Measurements from ENCODE around the gene CACNA1C. TPM values are rescaled to one million over a fixed set of nuclear protein-coding genes. Genes with fewer than 3 reads are reported as not detected.

CACNA1C gene
- total RNA-seq, 1 experiment from 2014 or later: 0.35 TPM

DNA sequence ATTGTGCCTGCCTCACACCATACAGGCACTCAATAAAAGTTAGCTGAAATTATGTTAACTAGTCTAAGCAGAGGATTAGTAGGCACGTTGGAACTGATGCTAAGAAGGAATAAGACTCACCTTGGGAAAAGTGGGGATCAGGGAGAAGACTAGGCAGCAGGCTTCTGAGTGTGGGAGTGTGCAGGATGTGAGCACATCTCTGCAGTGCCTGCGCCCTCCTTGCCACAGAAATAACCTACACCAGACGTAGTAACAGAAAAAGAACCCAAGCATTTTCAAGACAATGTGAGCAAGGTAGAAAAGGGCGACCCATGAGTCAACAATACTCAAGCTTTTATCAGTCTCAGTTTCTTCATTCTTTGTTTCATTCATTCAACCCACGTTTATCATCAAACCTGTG is 113.9 kb downstream of the CACNA1C start:
- Histone ChIP-seq H3K36me3 (replicated peaks; ENCODE audit: control insufficient read depth, insufficient read depth, low read length) (no peaks in the 10 kb centered on the region), H3K4me3 (ENCODE audit: insufficient read depth, low read depth, low read length) (no peak overlapping the region), H3K27me3 (ENCODE audit: control insufficient read depth, insufficient read depth, low read length) (no peaks in the 10 kb centered on the region)
- DNase-seq: no peak

DNA sequence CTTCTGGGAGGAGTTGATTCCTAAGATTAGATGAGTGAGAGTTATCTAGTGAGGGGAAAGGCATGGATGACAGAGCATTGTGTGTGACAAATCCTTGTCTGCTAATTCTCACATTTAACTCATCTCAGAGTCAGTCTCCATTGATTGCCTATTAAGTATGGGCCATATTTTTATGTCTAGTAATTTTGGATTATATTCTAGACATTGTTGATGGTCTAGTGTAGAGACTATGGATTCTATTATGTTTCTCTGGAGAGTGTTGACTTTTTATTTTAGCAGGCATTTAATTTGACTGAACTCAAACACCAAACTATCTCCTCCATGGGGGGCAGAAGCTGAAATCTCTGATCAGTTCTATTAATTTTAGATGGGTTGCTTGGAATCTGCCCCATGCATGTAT is 114.4 kb downstream of the CACNA1C start:
- no peaks in the 10 kb centered on the region for H3K36me3 ChIP-seq (replicated peaks; ENCODE audit: control insufficient read depth, insufficient read depth, low read length)
- H3K27me3 ChIP-seq (ENCODE audit: control insufficient read depth, insufficient read depth, low read length): no peaks in the 10 kb centered on the region
- no peak overlapping the region for H3K4me3 ChIP-seq (ENCODE audit: insufficient read depth, low read depth, low read length)
- no peak for DNase-seq

DNA sequence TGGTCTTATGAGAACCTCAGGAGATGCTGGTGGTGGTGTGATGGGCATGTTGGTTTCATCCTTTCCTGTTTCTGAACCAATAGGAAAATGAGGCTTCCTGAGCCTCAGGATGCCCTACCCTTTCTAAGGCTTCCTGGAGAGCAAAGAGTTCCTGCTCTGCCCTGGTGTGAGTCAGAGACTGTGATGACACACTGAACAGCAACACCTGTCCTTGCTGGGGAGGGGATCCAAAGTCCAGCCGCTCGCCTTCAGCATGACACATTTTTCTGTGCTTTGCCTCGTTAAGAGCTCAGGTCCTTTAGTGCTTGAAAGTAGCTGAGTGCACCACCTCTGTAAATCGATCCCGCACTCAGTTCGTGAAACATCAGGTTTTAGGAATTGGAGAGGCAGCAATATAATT is 116.0 kb downstream of the CACNA1C start:
- no peaks in the 10 kb centered on the region for H3K27me3 ChIP-seq (ENCODE audit: control insufficient read depth, insufficient read depth, low read length)
- H3K4me3 ChIP-seq (ENCODE audit: insufficient read depth, low read depth, low read length): no peak overlapping the region
- no peak for DNase-seq
- no peaks in the 10 kb centered on the region for H3K36me3 ChIP-seq (replicated peaks; ENCODE audit: control insufficient read depth, insufficient read depth, low read length)

DNA sequence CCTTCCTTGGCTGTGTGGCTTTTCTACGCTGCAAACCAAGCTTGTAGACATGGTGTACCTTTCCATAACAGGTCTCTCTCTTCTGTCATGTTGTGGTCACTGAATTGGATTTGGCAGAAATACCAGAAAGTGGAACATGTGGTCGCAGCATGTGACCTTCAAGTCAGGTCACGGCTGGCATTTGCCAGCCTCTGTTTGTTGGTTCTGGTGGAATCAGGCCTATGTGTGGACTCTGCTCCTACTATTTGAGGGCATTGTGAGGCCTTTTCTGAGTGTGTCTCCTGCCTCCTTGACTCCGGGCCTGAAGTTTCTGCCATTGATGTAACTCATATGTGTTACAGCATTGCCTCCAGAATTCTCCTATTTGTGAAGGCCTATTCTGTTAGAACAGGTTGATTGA is 116.7 kb downstream of the CACNA1C start:
- H3K36me3 ChIP-seq (replicated peaks; ENCODE audit: control insufficient read depth, insufficient read depth, low read length): no peaks in the 10 kb centered on the region
- H3K4me3 ChIP-seq (ENCODE audit: insufficient read depth, low read depth, low read length): no peak overlapping the region
- no peak for DNase-seq
- H3K27me3 ChIP-seq (ENCODE audit: control insufficient read depth, insufficient read depth, low read length): no peaks in the 10 kb centered on the region

DNA sequence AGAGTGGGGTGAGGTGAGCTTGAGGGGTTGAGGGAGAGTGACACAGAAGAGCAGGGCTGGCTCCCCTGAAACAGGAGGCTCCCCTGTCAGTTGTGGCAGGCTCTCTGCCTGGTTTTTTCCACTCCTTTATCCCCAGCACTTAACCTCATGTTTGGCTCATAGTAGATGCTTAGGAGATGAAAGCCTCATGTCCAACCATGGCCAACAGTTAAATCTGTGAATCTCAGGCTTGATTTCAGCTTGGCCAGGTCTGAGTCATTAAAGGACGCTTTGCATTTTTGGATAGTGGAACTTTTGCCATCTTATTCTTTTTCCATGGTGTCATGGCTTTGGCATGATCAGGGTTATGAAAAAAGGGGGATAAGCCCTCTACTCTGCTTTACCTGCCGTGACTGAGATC is 117.2 kb downstream of the CACNA1C start:
- DNase-seq: no peak
- no peaks in the 10 kb centered on the region for H3K27me3 ChIP-seq (ENCODE audit: control insufficient read depth, insufficient read depth, low read length)
- H3K4me3 ChIP-seq (ENCODE audit: insufficient read depth, low read depth, low read length): no peak overlapping the region
- no peaks in the 10 kb centered on the region for H3K36me3 ChIP-seq (replicated peaks; ENCODE audit: control insufficient read depth, insufficient read depth, low read length)

DNA sequence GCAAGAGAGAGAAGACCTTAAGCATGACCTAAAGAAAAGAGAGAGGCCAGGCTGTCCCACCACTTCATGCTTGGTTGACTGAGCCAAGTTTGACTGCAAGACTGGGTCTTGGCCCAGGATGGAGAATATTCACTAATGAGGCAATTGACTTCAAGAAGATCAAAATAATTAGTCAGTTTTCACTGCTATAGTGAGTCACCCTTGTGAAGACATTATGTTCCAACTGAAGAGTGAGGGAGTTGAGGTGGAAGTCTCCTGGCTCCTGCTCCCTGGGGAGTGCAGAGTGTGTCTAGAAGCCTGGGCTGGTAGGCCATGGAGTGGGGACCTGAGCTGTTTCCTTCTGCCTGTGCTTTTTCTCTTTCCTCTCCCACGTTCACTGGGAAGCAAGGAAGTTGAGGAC is 117.6 kb downstream of the CACNA1C start:
- Histone ChIP-seq H3K27me3 (ENCODE audit: control insufficient read depth, insufficient read depth, low read length) (no peaks in the 10 kb centered on the region), H3K36me3 (replicated peaks; ENCODE audit: control insufficient read depth, insufficient read depth, low read length) (no peaks in the 10 kb centered on the region), H3K4me3 (ENCODE audit: insufficient read depth, low read depth, low read length) (no peak overlapping the region)
- no peak for DNase-seq

DNA sequence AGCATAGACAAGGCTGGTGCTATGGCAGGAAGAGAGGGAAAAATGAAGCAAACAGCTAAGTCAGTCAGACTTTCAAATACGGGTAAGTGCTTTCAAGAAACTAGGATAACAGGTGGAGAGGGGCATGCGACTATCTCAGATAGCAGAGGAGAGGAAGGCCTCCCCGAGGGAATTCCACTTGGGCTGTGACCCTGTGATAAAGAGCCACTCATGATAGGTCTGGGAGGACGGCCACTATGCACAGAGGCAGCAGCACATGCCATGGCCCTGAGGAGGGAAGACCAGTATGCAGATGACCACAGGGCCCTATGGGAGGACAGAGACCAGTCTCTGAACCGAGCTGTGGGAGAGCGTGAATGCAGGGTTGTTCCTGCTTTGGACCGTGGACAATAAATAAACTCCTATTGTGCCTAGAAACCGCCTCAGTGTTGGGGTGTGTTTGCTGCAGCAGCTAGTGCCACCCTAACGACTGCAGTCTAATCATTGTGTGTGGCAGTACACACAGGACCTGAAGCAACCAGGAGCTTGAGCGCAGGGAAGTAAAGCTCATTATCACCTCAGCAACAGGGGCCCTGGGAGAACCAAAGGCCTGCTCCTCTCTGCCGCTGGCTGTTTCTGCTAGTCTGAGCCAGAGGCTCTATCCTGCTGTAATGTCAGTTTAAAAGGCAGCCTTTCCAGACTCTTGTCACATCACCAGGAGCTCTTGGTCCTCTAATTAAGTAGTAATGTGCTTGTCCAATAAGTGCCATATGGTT is 119.1 kb downstream of the CACNA1C start:
- DNase-seq: no peak
- no peaks in the 10 kb centered on the region for H3K36me3 ChIP-seq (replicated peaks; ENCODE audit: control insufficient read depth, insufficient read depth, low read length)

DNA sequence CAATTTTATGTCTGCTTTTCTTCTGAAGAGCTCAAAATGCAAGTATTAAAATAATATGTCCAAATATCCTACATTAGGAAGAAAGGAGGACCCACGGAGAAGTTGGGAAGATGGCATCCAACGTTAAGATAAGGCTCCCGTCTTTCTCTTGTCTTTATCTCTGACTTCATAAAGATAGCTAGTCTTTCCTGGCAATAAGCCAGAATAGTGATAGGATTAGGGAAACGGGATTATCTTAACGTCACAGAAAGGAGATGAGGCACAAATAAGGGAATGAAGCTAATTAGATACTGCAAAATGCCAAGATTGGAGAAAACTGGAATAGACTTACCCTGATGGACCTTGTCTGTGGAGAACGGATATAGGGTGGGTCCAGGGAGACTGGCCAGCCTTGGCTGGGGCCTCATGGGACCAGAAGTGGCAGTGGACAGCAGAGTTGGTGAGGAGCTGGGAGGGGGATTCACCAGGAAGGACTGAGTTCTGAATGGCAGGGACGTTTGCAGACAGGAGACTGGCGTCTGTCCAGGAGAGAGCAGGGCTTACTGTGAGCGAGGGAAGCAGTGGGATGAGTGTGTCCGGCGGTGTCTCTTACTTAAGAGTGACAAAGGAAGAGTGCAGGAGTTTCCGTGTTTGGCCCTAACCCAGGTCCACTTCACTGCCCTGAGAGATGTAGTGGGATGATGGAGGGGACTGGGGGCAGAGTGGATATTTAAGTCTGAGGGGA is 119.9 kb downstream of the CACNA1C start:
- Histone ChIP-seq H3K4me3 (ENCODE audit: insufficient read depth, low read depth, low read length) (no peak overlapping the region), H3K27me3 (ENCODE audit: control insufficient read depth, insufficient read depth, low read length) (no peaks in the 10 kb centered on the region), H3K36me3 (replicated peaks; ENCODE audit: control insufficient read depth, insufficient read depth, low read length) (no peaks in the 10 kb centered on the region)
- no peak for DNase-seq

More for the DNA sequence above, 119.1 kb downstream of the CACNA1C start:
- Histone ChIP-seq H3K4me3 (ENCODE audit: insufficient read depth, low read depth, low read length) (no peak overlapping the region), H3K27me3 (ENCODE audit: control insufficient read depth, insufficient read depth, low read length) (no peaks in the 10 kb centered on the region)

DNA sequence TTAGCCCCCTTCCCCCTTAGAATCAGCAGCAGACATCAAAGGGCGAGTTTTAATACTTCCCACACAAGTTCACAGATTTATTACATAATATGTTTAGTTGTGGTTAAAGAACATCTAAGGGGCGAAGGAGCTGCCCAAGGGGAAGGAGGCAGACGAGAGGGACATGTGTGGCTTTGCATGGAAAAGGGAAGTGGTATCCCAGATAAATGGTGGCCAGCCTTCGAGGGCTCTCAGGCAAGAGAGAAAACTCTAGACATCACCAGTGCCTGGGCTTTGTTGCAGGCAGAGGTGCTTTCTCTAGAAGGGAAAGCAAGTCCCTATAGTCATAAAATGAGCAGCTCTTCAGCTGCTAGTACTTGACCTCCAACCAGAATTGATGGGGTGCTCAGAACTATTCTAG is 121.2 kb downstream of the CACNA1C start:
- 0 out of 2 replicates have a peak, but pooled peaks cover 1% of the 10 kb centered on the region for H3K27me3 ChIP-seq (ENCODE audit: control insufficient read depth, insufficient read depth, low read length)
- H3K36me3 ChIP-seq (replicated peaks; ENCODE audit: control insufficient read depth, insufficient read depth, low read length): no peaks in the 10 kb centered on the region
- no peak overlapping the region for H3K4me3 ChIP-seq (ENCODE audit: insufficient read depth, low read depth, low read length)
- no peak for DNase-seq

DNA sequence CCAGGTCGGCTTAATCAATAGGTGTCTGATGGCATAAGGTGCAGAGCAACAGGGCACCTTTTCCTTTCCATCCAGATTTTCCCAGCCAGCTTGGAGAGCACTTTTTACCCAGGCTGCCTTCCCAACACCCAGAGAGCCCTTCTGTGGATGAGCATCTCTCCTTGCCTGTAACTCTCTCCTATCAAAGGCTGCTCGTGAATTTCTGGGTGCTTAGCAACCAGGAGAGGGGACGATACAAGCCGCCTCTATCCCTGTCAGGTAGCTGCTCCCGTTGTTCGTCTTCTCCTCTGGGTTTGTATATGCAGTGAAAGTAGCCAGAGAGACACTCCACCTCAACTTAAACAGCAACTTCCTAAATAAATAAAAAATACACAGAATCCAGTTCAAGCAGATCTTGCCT is 124.2 kb downstream of the CACNA1C start:
- H3K4me3 ChIP-seq (ENCODE audit: insufficient read depth, low read depth, low read length): no peak overlapping the region
- H3K36me3 ChIP-seq (replicated peaks; ENCODE audit: control insufficient read depth, insufficient read depth, low read length): no peaks in the 10 kb centered on the region
- no peak for DNase-seq
- 0 out of 2 replicates have a peak, but pooled peaks cover 1% of the 10 kb centered on the region for H3K27me3 ChIP-seq (ENCODE audit: control insufficient read depth, insufficient read depth, low read length)

DNA sequence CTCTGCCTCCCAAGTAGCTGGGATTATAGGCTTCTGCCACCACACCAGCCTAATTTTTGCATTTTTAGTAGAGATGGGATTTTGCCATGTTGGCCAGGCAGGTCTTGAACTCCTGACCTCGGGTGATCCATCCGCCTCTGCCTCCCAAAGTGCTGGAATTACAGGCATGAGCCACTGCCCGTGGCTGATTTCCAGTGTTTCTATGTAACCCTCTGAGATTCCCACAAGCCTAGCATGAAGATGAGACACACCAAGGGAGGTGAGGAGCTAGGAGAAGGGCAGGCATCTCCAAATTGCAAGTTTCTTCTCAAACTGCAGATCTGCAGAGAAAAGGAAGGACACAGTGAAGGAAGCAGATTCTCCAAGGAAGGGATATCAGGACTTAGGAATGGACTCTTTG is 125.0 kb downstream of the CACNA1C start:
- no peak overlapping the region for H3K4me3 ChIP-seq (ENCODE audit: insufficient read depth, low read depth, low read length)
- 0 out of 2 replicates have a peak, but pooled peaks cover 1% of the 10 kb centered on the region for H3K27me3 ChIP-seq (ENCODE audit: control insufficient read depth, insufficient read depth, low read length)
- no peaks in the 10 kb centered on the region for H3K36me3 ChIP-seq (replicated peaks; ENCODE audit: control insufficient read depth, insufficient read depth, low read length)
- DNase-seq: no peak

DNA sequence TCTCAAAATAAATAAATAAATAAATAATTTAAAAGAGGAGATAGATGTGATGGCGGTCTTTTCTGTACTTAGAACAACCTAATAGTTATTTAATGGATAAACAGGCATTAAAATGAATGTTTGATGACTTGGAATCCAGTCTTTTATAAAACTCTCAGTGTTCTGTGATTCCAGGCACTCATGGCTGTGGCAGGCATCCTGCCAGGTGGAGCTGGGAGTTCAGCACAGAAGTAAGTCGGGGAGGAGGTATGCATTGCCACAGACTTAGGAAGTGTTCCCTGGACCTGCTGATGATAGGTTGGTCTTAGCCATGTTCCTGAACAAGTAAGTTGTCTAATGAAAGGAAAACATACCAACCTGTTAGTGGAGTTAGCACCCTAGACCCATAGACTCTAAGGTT is 126.3 kb downstream of the CACNA1C start:
- no peak for DNase-seq
- Histone ChIP-seq H3K27me3 (ENCODE audit: control insufficient read depth, insufficient read depth, low read length) (0 out of 2 replicates have a peak, but pooled peaks cover 1% of the 10 kb centered on the region), H3K4me3 (ENCODE audit: insufficient read depth, low read depth, low read length) (no peak overlapping the region), H3K36me3 (replicated peaks; ENCODE audit: control insufficient read depth, insufficient read depth, low read length) (no peaks in the 10 kb centered on the region; the same call in 1 of the 2 replicates)

DNA sequence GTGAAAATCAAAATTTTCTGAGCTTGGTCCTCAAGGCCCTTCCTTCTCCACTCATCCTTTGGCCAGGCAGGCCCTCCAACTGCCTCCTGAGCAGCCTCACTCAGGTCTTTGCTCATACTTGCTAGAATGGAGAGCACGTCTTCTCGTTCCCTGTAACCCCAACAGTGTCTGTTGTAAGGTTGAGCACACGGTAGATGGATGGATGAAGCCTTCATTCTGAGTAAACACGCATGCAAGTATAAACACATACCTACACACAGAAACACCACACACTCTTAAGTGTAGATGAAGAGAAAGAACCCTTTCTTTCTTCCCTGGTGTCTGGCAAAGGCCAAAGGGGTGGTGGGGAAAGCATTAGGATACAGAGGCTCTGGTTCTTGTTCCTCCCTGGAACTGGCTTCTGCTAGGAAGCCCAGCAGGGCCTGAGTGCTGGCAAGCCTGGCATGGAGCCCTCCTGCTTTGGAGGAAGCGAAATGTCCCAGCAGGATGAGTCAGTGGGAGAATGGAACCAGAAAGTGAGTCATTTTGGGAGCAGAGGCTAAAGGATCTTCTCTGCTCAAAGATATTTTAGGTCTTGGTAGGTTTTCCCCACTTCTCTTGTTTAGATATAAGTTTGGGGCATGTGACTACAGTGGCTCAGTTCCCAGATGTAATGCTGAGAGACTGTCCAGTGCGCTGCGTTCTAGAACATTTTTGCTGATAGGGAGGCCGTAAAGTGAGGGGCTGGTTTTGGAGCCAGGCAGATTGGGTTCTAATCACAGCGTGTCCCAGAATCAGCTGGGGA is 127.4 kb downstream of the CACNA1C start:
- H3K27me3 ChIP-seq (ENCODE audit: control insufficient read depth, insufficient read depth, low read length): 0 out of 2 replicates have a peak, but pooled peaks cover 1% of the 10 kb centered on the region
- no peak for DNase-seq
- no peaks in the 10 kb centered on the region; the same call in 1 of the 2 replicates for H3K36me3 ChIP-seq (replicated peaks; ENCODE audit: control insufficient read depth, insufficient read depth, low read length)
- no peak overlapping the region for H3K4me3 ChIP-seq (ENCODE audit: insufficient read depth, low read depth, low read length)

DNA sequence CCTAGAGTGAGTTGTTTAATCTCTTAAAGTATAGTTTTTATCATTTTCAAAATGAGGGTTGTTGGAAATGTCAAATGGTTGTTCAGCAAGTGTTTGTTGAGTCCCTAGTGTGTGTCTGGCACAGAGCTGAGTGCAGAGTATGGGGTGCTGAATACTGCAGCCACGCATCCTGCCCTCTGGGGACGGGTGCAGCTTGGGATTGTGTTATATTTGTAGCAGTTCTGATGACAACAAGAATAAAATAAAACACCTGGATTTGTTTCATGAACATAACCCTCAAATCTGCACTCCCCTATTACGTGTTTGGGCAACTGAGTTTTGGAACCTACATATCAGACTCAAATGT is 127.9 kb downstream of the CACNA1C start:
- no peaks in the 10 kb centered on the region; the same call in 1 of the 2 replicates for H3K36me3 ChIP-seq (replicated peaks; ENCODE audit: control insufficient read depth, insufficient read depth, low read length)
- no peak for DNase-seq
- H3K27me3 ChIP-seq (ENCODE audit: control insufficient read depth, insufficient read depth, low read length): 0 out of 2 replicates have a peak, but pooled peaks cover 1% of the 10 kb centered on the region
- no peak overlapping the region for H3K4me3 ChIP-seq (ENCODE audit: insufficient read depth, low read depth, low read length)

Measured in H7 (cell line).